SK-N-SH (cell line): ENCODE measurements around the gene KRTAP10-1. TPM values are rescaled to one million over a fixed set of nuclear protein-coding genes. Genes with fewer than 3 reads are reported as not detected.

ENCODE experiments used
- CTCF ChIA-PET: fragments of 300-600, 350-600 bp; formaldehyde crosslinking; extraction: SDS; loops from one replicate; lab custom pipeline; 2021; lab: Yijun Ruan, JAX
- POLR2A ChIA-PET: fragments of 350-600 bp; sonication (Branson Sonifier 250); formaldehyde crosslinking; extraction: SDS; loops from one replicate; lab custom pipeline; 2020; ENCODE audit warnings: antibody characterized with exemption, inconsistent platforms; lab: Yijun Ruan, JAX
- DNase-seq: peaks from one replicate; pipeline ENCODE4 v3.0.0; 2012
- H2AFZ ChIP-seq: fragments of 200-600 bp; sonication (generic); 2 replicates; pipeline ENCODE4 v1.8.1; 2016; ENCODE audit warnings: antibody characterized with exemption, mild to moderate bottlenecking, low read depth
- H3F3A ChIP-seq: fragments of 200-600 bp; sonication (generic); replicated peaks from 2 replicates; pipeline ENCODE3; 2016; ENCODE audit warnings: antibody characterized with exemption, mild to moderate bottlenecking; ENCODE audit not compliant: insufficient read depth
- H3K27ac ChIP-seq, 2 experiments: fragments of 200-500 bp in 1 of 2; fragments of 200-600 bp in 1 of 2; sonication (Bioruptor generic) in 1 of 2; sonication (generic), shearing (Covaris generic) in 1 of 2; 2 replicates each; pipeline versions ENCODE4 v1.5.1 to v1.6.1; 2014 to 2016; ENCODE audit warnings: low read depth in 2 of 2, inconsistent platforms in 1 of 2, low read length in 1 of 2, mild to moderate bottlenecking in 1 of 2, mixed read lengths in 1 of 2
- H3K27me3 ChIP-seq: fragments of 200-600 bp; sonication (generic), shearing (Covaris generic); 2 replicates; pipeline ENCODE4 v1.6.1; 2016; ENCODE audit warnings: mixed run types; ENCODE audit not compliant: insufficient read depth
- H3K36me3 ChIP-seq, 2 experiments: fragments of 200-500 bp in 1 of 2; fragments of 200-600 bp in 1 of 2; sonication (Bioruptor generic) in 1 of 2; sonication (generic) in 1 of 2; replicated peaks in 1 of 2; 2 replicates each; pipeline versions ENCODE3 to v1.5.1; 2014 to 2016; ENCODE audit warnings: low read length in 1 of 2, mild to moderate bottlenecking in 1 of 2; ENCODE audit not compliant: insufficient read depth in 2 of 2, control insufficient read depth in 1 of 2
- H3K4me1 ChIP-seq, 2 experiments: fragments of 200-500 bp in 1 of 2; fragments of 200-600 bp in 1 of 2; sonication (Bioruptor generic) in 1 of 2; sonication (generic), shearing (Covaris generic) in 1 of 2; 2 replicates each; pipeline versions ENCODE4 v1.5.1 to v1.6.1; 2014 to 2016; ENCODE audit warnings: low read depth in 1 of 2, low read length in 1 of 2, mixed run types in 1 of 2; ENCODE audit not compliant: insufficient read depth in 2 of 2, control insufficient read depth in 1 of 2
- H3K4me2 ChIP-seq: fragments of 200-600 bp; sonication (generic), shearing (Covaris generic); 2 replicates; pipeline ENCODE4 v1.6.1; 2017; ENCODE audit warnings: mixed run types
- H3K4me3 ChIP-seq, 2 experiments: fragments of 200-500 bp in 1 of 2; fragments of 200-600 bp in 1 of 2; sonication (Bioruptor generic) in 1 of 2; sonication (generic), shearing (Covaris generic) in 1 of 2; 2 replicates each; pipeline versions ENCODE4 v1.5.1 to v1.8.1; 2014 to 2016; ENCODE audit warnings: low read depth in 2 of 2, inconsistent platforms in 1 of 2, low read length in 1 of 2, mild to moderate bottlenecking in 1 of 2, mixed read lengths in 1 of 2, moderate library complexity in 1 of 2
- H3K79me2 ChIP-seq: fragments of 200-600 bp; sonication (generic); 2 replicates; pipeline ENCODE4 v1.8.1; 2017; ENCODE audit warnings: mild to moderate bottlenecking; ENCODE audit not compliant: insufficient read depth
- H3K9ac ChIP-seq: fragments of 200-600 bp; sonication (generic); 2 replicates; pipeline ENCODE4 v1.6.1; 2017; ENCODE audit warnings: mixed run types
- H3K9me2 ChIP-seq: fragments of 200-600 bp; sonication (generic); 2 replicates; pipeline ENCODE4 v1.6.1; 2017; ENCODE audit warnings: mixed run types
- H3K9me3 ChIP-seq: fragments of 200-600 bp; sonication (generic); 2 replicates; pipeline ENCODE4 v1.6.1; 2017; ENCODE audit warnings: mixed run types, mild to moderate bottlenecking, moderate library complexity
- H4K20me1 ChIP-seq: fragments of 200-600 bp; sonication (generic); 2 replicates; pipeline ENCODE4 v1.6.1; 2017; ENCODE audit warnings: mild to moderate bottlenecking, mixed run types; ENCODE audit not compliant: insufficient read depth
- CHD2 ChIP-seq: fragments of 150-350 bp; IDR thresholded peaks from 2 replicates; pipeline ENCODE4 v1.6.1; 2018; ENCODE audit warnings: low read length; ENCODE audit not compliant: partially characterized antibody
- MXI1 ChIP-seq: IDR thresholded peaks from 2 replicates; pipeline ENCODE4 v1.6.1; 2012; ENCODE audit warnings: mild to moderate bottlenecking, low read depth, low read length, improper control_type of control experiment
- POLR2AphosphoS5 ChIP-seq: IDR thresholded peaks from 2 replicates; pipeline ENCODE4 v1.6.1; 2012; ENCODE audit warnings: low read depth, low read length
- RAD21 ChIP-seq: IDR thresholded peaks from 2 replicates; pipeline ENCODE4 v1.6.1; 2012; ENCODE audit warnings: mild to moderate bottlenecking, low read length
- RFX5 ChIP-seq: IDR thresholded peaks from 2 replicates; pipeline ENCODE4 v1.6.1; 2012; ENCODE audit warnings: mild to moderate bottlenecking, improper control_type of control experiment, low read length
- TEAD4 ChIP-seq: IDR thresholded peaks from 2 replicates; pipeline ENCODE4 v1.4.0; 2012; ENCODE audit warnings: mild to moderate bottlenecking, borderline replicate concordance; ENCODE audit not compliant: insufficient read depth
- YY1 ChIP-seq: IDR thresholded peaks from 2 replicates; pipeline ENCODE4 v1.4.0; 2012; ENCODE audit warnings: low read depth, mild to moderate bottlenecking
- WGBS: methylation state at CpG from one replicate; pipeline ENCODE4 v1.1.6; 2017; ENCODE audit warnings: low lambda C conversion rate; 5-methylcytosine and 5-hydroxymethylcytosine counted together
- polyA plus RNA-seq, 3 experiments: library from polyadenylated mRNA; depleted of rRNA; stranded (reverse); fragments of >200 nt; gene quantifications; 2 replicates each; pipeline ENCODE4 v1.2.3, GENCODE V29; 2012
- TF ChIP-seq, protein P1 (sequence below): fragments of 150-350 bp; IDR thresholded peaks from 2 replicates; pipeline ENCODE4 v1.6.1; 2017; ENCODE audit warnings: antibody characterized with exemption, low read length, low read depth, borderline replicate concordance
- TF ChIP-seq, protein P2 (sequence below): IDR thresholded peaks from 2 replicates; pipeline ENCODE4 v1.4.0; 2012; ENCODE audit warnings: low read depth, borderline replicate concordance
- TF ChIP-seq, protein P3 (sequence below): fragments of 200-600 bp; sonication (generic); IDR thresholded peaks from 2 replicates; pipeline ENCODE4 v1.6.1; 2017; ENCODE audit warnings: antibody characterized with exemption, mild to moderate bottlenecking, moderate library complexity
- TF ChIP-seq, protein P4 (sequence below): IDR thresholded peaks from 2 replicates; pipeline ENCODE4 v1.4.0; 2012; ENCODE audit warnings: low read depth, borderline replicate concordance
- TF ChIP-seq, protein P5 (sequence below): fragments of 150-350 bp; IDR thresholded peaks from 2 replicates; pipeline ENCODE4 v1.6.1; 2016; ENCODE audit warnings: mild to moderate bottlenecking, low read depth, low read length
- TF ChIP-seq, protein P6 (sequence below): IDR thresholded peaks from 2 replicates; pipeline ENCODE4 v1.4.0; 2012; ENCODE audit warnings: low read depth

KRTAP10-1 gene
- polyA plus RNA-seq, 1 of the 3 experiments (the other 2 are of a cell fraction) = not detected

DNA sequence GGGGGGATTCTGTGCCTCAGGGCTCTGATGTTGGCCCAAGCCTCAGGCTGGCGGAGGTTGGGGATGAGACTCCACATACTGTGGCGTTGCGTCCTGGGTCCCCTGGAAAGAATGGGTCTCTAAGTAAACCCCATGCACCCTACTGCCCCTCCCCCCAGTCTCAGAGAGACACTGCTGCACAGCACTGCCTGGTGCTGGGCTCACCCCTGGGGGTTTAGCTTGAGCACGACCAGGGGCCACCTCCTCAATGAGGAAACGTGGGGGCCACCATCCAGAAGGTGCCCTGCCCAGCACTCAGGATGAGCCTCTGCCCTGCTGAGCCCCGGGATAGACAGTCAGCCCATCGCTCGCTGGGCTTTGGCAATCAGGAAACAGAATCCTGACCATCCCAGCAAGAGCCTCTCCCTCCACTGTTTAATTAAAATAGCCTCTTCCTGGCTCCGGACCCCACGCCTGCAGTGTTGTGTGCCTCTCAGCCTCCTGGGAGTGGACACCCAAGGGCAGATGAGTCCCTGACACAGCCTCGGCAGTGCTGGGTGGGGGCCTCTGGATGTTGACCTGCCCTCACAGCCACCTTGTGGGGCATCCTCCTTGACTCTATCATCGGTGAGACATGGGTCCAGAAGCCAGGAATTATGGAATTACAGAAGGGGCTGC, 30.0 kb upstream of the KRTAP10-1 start:
- WGBS = 0% methylated on average over 2 of the region's 12 CpGs
- Histone ChIP-seq H4K20me1 (no peaks in the 10 kb centered on the region), H3K27ac (no peak overlapping the region), H3K4me3 (no peak overlapping the region), H3K9me3 (no peaks in the 10 kb centered on the region), H3K9ac (no peak overlapping the region), H3F3A (no peaks in the 10 kb centered on the region), H3K27me3 (peaks cover 50% of the 10 kb centered on the region), H3K36me3 (no peaks in the 10 kb centered on the region), H3K4me2 (no peak overlapping the region), H2AFZ (no peak overlapping the region), H3K79me2 (no peaks in the 10 kb centered on the region), H3K4me1 (no peaks in the 10 kb centered on the region), H3K9me2 (no peaks in the 10 kb centered on the region)
- ChIA-PET POLR2A (no interaction called here), CTCF (no interaction called here)
- DNase-seq = no peak
- TF ChIP-seq, protein P1, sequence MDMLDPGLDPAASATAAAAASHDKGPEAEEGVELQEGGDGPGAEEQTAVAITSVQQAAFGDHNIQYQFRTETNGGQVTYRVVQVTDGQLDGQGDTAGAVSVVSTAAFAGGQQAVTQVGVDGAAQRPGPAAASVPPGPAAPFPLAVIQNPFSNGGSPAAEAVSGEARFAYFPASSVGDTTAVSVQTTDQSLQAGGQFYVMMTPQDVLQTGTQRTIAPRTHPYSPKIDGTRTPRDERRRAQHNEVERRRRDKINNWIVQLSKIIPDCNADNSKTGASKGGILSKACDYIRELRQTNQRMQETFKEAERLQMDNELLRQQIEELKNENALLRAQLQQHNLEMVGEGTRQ = no peak
- TF ChIP-seq, protein P2, sequence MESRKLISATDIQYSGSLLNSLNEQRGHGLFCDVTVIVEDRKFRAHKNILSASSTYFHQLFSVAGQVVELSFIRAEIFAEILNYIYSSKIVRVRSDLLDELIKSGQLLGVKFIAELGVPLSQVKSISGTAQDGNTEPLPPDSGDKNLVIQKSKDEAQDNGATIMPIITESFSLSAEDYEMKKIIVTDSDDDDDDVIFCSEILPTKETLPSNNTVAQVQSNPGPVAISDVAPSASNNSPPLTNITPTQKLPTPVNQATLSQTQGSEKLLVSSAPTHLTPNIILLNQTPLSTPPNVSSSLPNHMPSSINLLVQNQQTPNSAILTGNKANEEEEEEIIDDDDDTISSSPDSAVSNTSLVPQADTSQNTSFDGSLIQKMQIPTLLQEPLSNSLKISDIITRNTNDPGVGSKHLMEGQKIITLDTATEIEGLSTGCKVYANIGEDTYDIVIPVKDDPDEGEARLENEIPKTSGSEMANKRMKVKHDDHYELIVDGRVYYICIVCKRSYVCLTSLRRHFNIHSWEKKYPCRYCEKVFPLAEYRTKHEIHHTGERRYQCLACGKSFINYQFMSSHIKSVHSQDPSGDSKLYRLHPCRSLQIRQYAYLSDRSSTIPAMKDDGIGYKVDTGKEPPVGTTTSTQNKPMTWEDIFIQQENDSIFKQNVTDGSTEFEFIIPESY = no peak
- no peak for TF ChIP-seq POLR2AphosphoS5
- no peak for TF ChIP-seq YY1

DNA sequence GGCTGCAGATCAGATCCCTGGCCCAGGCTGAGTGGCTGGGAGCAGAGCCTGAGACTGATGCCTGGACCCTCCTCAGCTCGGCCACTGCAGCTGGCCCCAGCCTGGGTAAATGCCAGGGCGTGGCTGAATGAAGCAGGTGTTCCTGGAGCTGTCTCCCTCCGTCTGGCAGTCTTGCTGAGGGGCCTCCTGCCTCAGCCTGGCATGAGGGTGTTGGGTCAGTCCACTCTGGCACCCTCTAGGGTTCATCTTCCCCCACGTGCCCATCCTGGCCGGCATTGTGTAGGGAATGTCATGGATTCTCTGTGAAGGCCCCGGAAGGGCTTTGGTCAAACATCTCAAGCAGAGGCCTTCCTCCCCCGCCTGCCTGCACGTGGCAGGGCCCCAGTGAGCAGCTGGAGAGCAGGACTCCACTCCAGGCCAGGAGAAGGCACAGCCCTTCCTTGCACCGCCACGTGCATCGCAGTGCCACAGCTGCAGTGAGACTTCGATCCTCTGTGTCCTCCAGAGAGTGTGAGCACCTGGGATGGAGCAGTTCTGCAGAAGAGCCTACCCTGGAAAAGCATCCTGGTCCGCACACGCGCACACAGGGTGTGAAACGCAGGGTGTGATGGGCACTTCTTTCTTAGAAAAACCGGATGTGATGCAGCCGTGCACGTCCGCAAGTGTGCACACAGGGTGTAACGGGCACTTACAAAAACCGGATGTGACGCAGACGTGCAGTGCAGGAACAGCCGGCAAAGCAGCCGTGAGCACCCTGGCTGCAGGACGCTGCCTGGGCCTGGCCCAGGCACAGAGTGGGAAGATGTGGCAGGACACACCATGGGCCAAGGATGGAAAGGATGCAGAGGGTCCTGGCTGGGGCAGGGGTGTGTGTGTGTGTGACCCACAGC, 28.9 kb upstream of the KRTAP10-1 start:
- Histone ChIP-seq H3K9me2 (no peaks in the 10 kb centered on the region), H3K9me3 (no peaks in the 10 kb centered on the region), H3K4me1 (no peaks in the 10 kb centered on the region), H3K9ac (no peak overlapping the region), H3K4me2 (no peak overlapping the region), H2AFZ (no peak overlapping the region), H3K36me3 (no peaks in the 10 kb centered on the region), H3K4me3 (no peak overlapping the region), H3K27me3 (peaks cover 41% of the 10 kb centered on the region), H4K20me1 (no peaks in the 10 kb centered on the region), H3F3A (no peaks in the 10 kb centered on the region), H3K79me2 (no peaks in the 10 kb centered on the region), H3K27ac (no peak overlapping the region)
- CTCF ChIA-PET = no interaction called here
- 41% methylated on average over 20 of the region's 27 CpGs for WGBS
- DNase-seq = no peak
- POLR2A ChIA-PET = no interaction called here
- TF ChIP-seq TEAD4 (no peak), MXI1 (no peak), RFX5 (no peak), CHD2 (no peak), RAD21 (no peak)
- TF ChIP-seq, protein P3, sequence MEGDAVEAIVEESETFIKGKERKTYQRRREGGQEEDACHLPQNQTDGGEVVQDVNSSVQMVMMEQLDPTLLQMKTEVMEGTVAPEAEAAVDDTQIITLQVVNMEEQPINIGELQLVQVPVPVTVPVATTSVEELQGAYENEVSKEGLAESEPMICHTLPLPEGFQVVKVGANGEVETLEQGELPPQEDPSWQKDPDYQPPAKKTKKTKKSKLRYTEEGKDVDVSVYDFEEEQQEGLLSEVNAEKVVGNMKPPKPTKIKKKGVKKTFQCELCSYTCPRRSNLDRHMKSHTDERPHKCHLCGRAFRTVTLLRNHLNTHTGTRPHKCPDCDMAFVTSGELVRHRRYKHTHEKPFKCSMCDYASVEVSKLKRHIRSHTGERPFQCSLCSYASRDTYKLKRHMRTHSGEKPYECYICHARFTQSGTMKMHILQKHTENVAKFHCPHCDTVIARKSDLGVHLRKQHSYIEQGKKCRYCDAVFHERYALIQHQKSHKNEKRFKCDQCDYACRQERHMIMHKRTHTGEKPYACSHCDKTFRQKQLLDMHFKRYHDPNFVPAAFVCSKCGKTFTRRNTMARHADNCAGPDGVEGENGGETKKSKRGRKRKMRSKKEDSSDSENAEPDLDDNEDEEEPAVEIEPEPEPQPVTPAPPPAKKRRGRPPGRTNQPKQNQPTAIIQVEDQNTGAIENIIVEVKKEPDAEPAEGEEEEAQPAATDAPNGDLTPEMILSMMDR = no peak
- TF ChIP-seq, protein P4, sequence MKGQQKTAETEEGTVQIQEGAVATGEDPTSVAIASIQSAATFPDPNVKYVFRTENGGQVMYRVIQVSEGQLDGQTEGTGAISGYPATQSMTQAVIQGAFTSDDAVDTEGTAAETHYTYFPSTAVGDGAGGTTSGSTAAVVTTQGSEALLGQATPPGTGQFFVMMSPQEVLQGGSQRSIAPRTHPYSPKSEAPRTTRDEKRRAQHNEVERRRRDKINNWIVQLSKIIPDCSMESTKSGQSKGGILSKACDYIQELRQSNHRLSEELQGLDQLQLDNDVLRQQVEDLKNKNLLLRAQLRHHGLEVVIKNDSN = no peak
- TF ChIP-seq, protein P5, sequence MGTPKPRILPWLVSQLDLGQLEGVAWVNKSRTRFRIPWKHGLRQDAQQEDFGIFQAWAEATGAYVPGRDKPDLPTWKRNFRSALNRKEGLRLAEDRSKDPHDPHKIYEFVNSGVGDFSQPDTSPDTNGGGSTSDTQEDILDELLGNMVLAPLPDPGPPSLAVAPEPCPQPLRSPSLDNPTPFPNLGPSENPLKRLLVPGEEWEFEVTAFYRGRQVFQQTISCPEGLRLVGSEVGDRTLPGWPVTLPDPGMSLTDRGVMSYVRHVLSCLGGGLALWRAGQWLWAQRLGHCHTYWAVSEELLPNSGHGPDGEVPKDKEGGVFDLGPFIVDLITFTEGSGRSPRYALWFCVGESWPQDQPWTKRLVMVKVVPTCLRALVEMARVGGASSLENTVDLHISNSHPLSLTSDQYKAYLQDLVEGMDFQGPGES = no peak
- TF ChIP-seq, protein P6, sequence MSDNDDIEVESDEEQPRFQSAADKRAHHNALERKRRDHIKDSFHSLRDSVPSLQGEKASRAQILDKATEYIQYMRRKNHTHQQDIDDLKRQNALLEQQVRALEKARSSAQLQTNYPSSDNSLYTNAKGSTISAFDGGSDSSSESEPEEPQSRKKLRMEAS = no peak
